Brain microvascular endothelial cell (primary cell): ENCODE data around the gene PTTG1.

Experiments used
- DNase-seq: peaks from one replicate; pipeline ENCODE4 v3.0.0-alpha.2; 2020
- H3K27ac ChIP-seq: fragments of 250-450 bp; sonication (Bioruptor Pico); 2 replicates; pipeline ENCODE4 v1.5.1; 2020; ENCODE audit warnings: mild to moderate bottlenecking, moderate library complexity
- H3K27me3 ChIP-seq: fragments of 250-450 bp; sonication (Bioruptor Pico); replicated peaks from 2 replicates; pipeline ENCODE4 v1.5.1; 2020; ENCODE audit warnings: mild to moderate bottlenecking
- H3K36me3 ChIP-seq: fragments of 250-450 bp; sonication (Bioruptor Pico); replicated peaks from 2 replicates; pipeline ENCODE4 v1.5.1; 2020; ENCODE audit warnings: mild to moderate bottlenecking
- H3K4me3 ChIP-seq: 2 replicates; pipeline ENCODE4 v1.5.1; 2011; ENCODE audit warnings: low read depth, mild to moderate bottlenecking, control low read depth, low read length, moderate library complexity
- in situ Hi-C: cut with HindIII; loops from 2 replicates; pipeline ENCODE4 v1.10.0; 2017; ENCODE audit warnings: low sequenced_read_pairs, low pct_ligation_motif_present
- TF ChIP-seq, protein P1 (sequence below): IDR thresholded peaks from 2 replicates; pipeline ENCODE4 v1.5.1; 2011; ENCODE audit warnings: low read depth, mild to moderate bottlenecking, moderate library complexity, low read length, control low read depth, inconsistent platforms; ENCODE audit errors: missing control alignments

PTTG1 gene

GRCh38 chr5:160390787-160391696 lies 30.6 kb upstream of the PTTG1 start:
- Histone ChIP-seq H3K27me3 (no peaks in the 10 kb centered on the region), H3K36me3 (no peaks in the 10 kb centered on the region), H3K4me3 (no peak overlapping the region), H3K27ac (no peak overlapping the region)
- in situ Hi-C loops: no loop called here
- TF ChIP-seq, protein P1, sequence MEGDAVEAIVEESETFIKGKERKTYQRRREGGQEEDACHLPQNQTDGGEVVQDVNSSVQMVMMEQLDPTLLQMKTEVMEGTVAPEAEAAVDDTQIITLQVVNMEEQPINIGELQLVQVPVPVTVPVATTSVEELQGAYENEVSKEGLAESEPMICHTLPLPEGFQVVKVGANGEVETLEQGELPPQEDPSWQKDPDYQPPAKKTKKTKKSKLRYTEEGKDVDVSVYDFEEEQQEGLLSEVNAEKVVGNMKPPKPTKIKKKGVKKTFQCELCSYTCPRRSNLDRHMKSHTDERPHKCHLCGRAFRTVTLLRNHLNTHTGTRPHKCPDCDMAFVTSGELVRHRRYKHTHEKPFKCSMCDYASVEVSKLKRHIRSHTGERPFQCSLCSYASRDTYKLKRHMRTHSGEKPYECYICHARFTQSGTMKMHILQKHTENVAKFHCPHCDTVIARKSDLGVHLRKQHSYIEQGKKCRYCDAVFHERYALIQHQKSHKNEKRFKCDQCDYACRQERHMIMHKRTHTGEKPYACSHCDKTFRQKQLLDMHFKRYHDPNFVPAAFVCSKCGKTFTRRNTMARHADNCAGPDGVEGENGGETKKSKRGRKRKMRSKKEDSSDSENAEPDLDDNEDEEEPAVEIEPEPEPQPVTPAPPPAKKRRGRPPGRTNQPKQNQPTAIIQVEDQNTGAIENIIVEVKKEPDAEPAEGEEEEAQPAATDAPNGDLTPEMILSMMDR: peak; percentile 36
- DNase-seq: no peak

DNA sequence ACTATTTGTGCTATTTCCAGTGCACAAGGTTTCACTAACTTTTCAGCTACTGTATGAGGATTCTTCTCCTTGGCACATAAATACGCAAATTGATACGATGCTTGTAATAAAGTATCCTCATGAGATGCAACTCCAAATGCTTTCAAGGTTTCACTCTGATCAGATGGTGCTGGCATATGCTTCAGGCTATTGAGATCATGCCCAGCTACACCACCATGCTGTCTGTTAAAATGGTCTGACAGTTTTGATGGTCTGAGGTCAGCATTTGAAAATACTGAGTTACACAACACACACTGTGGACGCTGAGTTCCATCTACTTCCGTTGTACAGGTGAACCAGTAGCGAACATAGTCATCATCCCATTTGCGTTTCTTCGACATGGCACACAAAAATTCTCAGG lies 26.5 kb upstream of the PTTG1 start:
- in situ Hi-C loops: no loop called here
- TF ChIP-seq, protein P1: no peak
- H3K27ac ChIP-seq: no peak overlapping the region

GRCh38 chr5:160397492-160397891 lies 24.2 kb upstream of the PTTG1 start:
- DNase-seq: no peak
- in situ Hi-C loops: no loop called here
- H3K4me3 ChIP-seq: no peak overlapping the region
- H3K36me3 ChIP-seq: no peaks in the 10 kb centered on the region
- no peak overlapping the region for H3K27ac ChIP-seq
- TF ChIP-seq, protein P1: no peak
- no peaks in the 10 kb centered on the region for H3K27me3 ChIP-seq

More for the DNA sequence above, 26.5 kb upstream of the PTTG1 start:
- H3K4me3 ChIP-seq: no peak overlapping the region
- DNase-seq: no peak
- H3K36me3 ChIP-seq: no peaks in the 10 kb centered on the region
- H3K27me3 ChIP-seq: no peaks in the 10 kb centered on the region

GRCh38 chr5:160398806-160399205 lies 22.8 kb upstream of the PTTG1 start:
- in situ Hi-C loops: no loop called here
- H3K27ac ChIP-seq: no peak overlapping the region
- TF ChIP-seq, protein P1: no peak
- peaks cover 8% of the 10 kb centered on the region for H3K36me3 ChIP-seq
- no peaks in the 10 kb centered on the region for H3K27me3 ChIP-seq
- peak overlapping the region; percentile 84 for H3K4me3 ChIP-seq
- peak; percentile 17 for DNase-seq

GRCh38 chr5:160399402-160400353 lies 22.0 kb upstream of the PTTG1 start, which contains the start of gene FAM200C:
Gene FAM200C (minus strand): TSS chr5:160400054. CDS start chr5:160395490, 4,564 bp downstream.
- in situ Hi-C loops: no loop called here
- TF ChIP-seq, protein P1: no peak
- H3K36me3 ChIP-seq: peaks cover 12% of the 10 kb centered on the region

More at GRCh38 chr5:160399402-160400353, 22.0 kb upstream of the PTTG1 start, which contains the start of gene FAM200C:
- Histone ChIP-seq H3K4me3 (peak within 1 kb of the TSS; percentile 84), H3K27me3 (no peaks in the 10 kb centered on the region), H3K27ac (peak within 1 kb of the TSS; percentile 92)
- peak; percentile 89 for DNase-seq
